Progenitor cell of endocrine pancreas (in vitro differentiated cells): ENCODE data around the gene ATXN7L3. TPM values are rescaled to one million over a fixed set of nuclear protein-coding genes. Genes with fewer than 3 reads are reported as not detected.

Source experiments
- DNase-seq: peaks from one replicate; pipeline ENCODE4 v3.0.0; 2021; ENCODE audit warnings: low spot score; ENCODE audit not compliant: unreplicated experiment
- H3K27ac Mint-ChIP-seq: 2 replicates; pipeline ENCODE4 v1.8.0; 2021; ENCODE audit warnings: mild to moderate bottlenecking, moderate library complexity, mixed read lengths
- H3K27me3 Mint-ChIP-seq: 2 replicates; pipeline ENCODE4 v1.8.0; 2021; ENCODE audit warnings: mixed read lengths
- H3K36me3 Mint-ChIP-seq: 2 replicates; pipeline ENCODE4 v1.8.0; 2022; ENCODE audit warnings: mixed read lengths; ENCODE audit not compliant: insufficient read depth
- H3K4me1 Mint-ChIP-seq: 2 replicates; pipeline ENCODE4 v1.8.0; 2021; ENCODE audit warnings: low read depth, mixed read lengths
- H3K4me3 Mint-ChIP-seq: 2 replicates; pipeline ENCODE4 v1.8.0; 2021; ENCODE audit warnings: low read depth, mild to moderate bottlenecking, moderate library complexity, mixed read lengths
- H3K9me3 Mint-ChIP-seq: 2 replicates; pipeline ENCODE4 v1.8.0; 2021; ENCODE audit warnings: low read depth, mixed read lengths
- total RNA-seq: library from RNA; stranded (reverse); gene quantifications from 2 replicates; pipeline ENCODE4 v1.2.1, GENCODE V29; 2021
- TF ChIP-seq, protein P1 (sequence below): fragments of 200-600 bp; sonication (generic); IDR thresholded peaks from one replicate; pipeline ENCODE4 v1.5.0; 2021; ENCODE audit warnings: antibody characterized with exemption, mild to moderate bottlenecking; ENCODE audit not compliant: unreplicated experiment

The ATXN7L3 gene
- total RNA-seq, 1 donor from 2014 or later, result 135 TPM

- no peak overlapping the region for H3K4me3 Mint-ChIP-seq
- H3K4me1 Mint-ChIP-seq, result no peaks in the 10 kb centered on the region
- H3K27ac Mint-ChIP-seq, result no peak overlapping the region
- H3K9me3 Mint-ChIP-seq, result no peaks in the 10 kb centered on the region
- H3K36me3 Mint-ChIP-seq, result peaks cover 30% of the 10 kb centered on the region
- TF ChIP-seq, protein P1, sequence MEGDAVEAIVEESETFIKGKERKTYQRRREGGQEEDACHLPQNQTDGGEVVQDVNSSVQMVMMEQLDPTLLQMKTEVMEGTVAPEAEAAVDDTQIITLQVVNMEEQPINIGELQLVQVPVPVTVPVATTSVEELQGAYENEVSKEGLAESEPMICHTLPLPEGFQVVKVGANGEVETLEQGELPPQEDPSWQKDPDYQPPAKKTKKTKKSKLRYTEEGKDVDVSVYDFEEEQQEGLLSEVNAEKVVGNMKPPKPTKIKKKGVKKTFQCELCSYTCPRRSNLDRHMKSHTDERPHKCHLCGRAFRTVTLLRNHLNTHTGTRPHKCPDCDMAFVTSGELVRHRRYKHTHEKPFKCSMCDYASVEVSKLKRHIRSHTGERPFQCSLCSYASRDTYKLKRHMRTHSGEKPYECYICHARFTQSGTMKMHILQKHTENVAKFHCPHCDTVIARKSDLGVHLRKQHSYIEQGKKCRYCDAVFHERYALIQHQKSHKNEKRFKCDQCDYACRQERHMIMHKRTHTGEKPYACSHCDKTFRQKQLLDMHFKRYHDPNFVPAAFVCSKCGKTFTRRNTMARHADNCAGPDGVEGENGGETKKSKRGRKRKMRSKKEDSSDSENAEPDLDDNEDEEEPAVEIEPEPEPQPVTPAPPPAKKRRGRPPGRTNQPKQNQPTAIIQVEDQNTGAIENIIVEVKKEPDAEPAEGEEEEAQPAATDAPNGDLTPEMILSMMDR, result no peak
- DNase-seq, result no peak
- H3K27me3 Mint-ChIP-seq, result no peaks in the 10 kb centered on the region
Measured at GRCh38 chr17:44209786-44210341, 10.2 kb upstream of the ATXN7L3 start.

GRCh38 chr17:44207743-44208142, 8.1 kb upstream of the ATXN7L3 start:
- Mint-ChIP-seq H3K4me1 (peaks cover 1% of the 10 kb centered on the region), H3K27ac (no peak overlapping the region), H3K36me3 (peaks cover 18% of the 10 kb centered on the region), H3K9me3 (no peaks in the 10 kb centered on the region), H3K4me3 (no peak overlapping the region), H3K27me3 (no peaks in the 10 kb centered on the region)
- TF ChIP-seq, protein P1, result no peak
- DNase-seq, result no peak

- Mint-ChIP-seq H3K27me3 (no peaks in the 10 kb centered on the region), H3K27ac (no peak overlapping the region), H3K9me3 (no peaks in the 10 kb centered on the region), H3K4me3 (no peak overlapping the region), H3K36me3 (peaks cover 17% of the 10 kb centered on the region), H3K4me1 (peaks cover 1% of the 10 kb centered on the region)
- TF ChIP-seq, protein P1, result no peak
- no peak for DNase-seq
Measured at GRCh38 chr17:44207319-44207718, 7.6 kb upstream of the ATXN7L3 start.

DNA sequence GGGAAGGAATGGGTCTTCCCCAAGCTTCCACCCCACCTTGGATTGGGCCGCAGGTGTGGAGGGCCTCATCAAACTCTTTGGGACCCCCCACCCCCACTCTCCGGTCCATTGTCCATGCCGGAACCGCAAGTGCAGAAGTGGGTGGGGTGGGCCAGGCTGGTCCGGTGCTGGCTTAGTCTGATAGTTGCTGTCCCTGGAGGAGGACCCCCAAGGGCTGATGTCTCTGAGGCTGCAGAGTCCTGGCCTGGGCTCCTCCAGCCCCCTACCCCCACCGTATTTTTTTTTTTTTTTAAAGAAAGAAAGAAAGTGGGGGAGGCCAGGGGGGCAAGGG, 7.1 kb upstream of the ATXN7L3 start:
- no peak for DNase-seq
- Mint-ChIP-seq H3K36me3 (peaks cover 17% of the 10 kb centered on the region), H3K9me3 (no peaks in the 10 kb centered on the region), H3K27me3 (no peaks in the 10 kb centered on the region), H3K4me3 (no peak overlapping the region), H3K4me1 (peaks cover 1% of the 10 kb centered on the region), H3K27ac (no peak overlapping the region)
- TF ChIP-seq, protein P1, result peak; percentile 1

DNA sequence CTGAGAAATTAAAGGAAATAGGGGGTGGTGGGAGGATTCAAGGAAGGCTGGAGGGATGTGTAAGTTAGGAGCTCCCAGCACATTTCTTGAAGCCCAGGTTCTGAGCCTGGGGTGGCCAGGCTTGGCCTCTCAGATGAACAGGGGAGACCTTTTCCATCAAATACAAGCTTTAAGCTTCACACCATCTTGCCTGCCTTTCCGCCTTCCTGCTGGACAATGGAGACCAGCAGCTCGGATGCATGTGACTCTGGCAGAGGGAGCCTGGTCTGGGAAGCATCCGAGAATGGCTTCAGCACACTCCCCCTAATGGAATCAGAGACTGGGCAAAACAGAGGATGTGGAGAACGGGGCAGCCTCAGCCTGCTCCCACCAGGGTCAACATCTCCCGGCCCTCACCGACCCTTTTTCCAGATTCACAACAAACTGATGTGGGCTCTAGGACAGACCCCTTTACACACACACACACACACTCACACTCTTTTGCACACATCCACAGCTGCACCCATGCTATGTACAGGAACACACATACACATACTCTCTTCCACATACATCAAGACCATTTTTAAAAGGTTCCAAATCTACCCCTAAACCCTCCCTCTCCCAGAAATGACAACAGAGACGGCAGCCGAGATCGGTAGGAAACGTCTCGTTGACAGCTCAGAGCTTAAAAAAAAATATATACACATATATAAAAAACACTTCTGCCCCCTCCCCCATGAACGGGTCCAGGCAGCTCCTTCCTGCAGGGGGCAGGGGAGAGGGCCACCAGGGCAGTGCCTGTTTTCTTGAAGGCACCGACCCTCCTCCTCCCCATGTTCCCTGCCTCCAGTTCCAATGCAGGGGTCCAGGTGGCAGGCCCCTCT, 6.5 kb upstream of the ATXN7L3 start:
- Mint-ChIP-seq H3K27me3 (no peaks in the 10 kb centered on the region), H3K27ac (no peak overlapping the region), H3K4me3 (no peak overlapping the region), H3K4me1 (peaks cover 2% of the 10 kb centered on the region), H3K9me3 (no peaks in the 10 kb centered on the region), H3K36me3 (peaks cover 16% of the 10 kb centered on the region)
- TF ChIP-seq, protein P1, result peak; percentile 16
- no peak for DNase-seq
